Measurements from ENCODE around the gene SLC16A12.

Gene SLC16A12

GRCh38 chr10:89414146-89414878, 121.1 kb downstream of the SLC16A12 start, which contains the start of gene IFIT5 (continued):
- TF ChIP-seq YY1 (tag by site-specific recombination; IDR thresholded peaks at IDR 0.05), result 0 out of 2 replicates have a peak, but pooled peaks have one; percentile 38
- TF ChIP-seq ZNF302 (tag by site-specific recombination; IDR thresholded peaks at IDR 0.05; ENCODE audit: low read depth), result no peak
- TF ChIP-seq ZNF501 (tag by site-specific recombination; IDR thresholded peaks at IDR 0.05), result no peak
- peak; percentile 80 for TF ChIP-seq ZNF335 (tag by site-specific recombination; conservative IDR thresholded peaks at IDR 0.05)
- TF ChIP-seq ZBTB6 (tag by site-specific recombination; IDR thresholded peaks at IDR 0.05), result 0 out of 2 replicates have a peak, but pooled peaks have one; percentile 8

- peaks cover 3 to 15% of the 10 kb centered on the region in 2 experiments for H3K36me3 ChIP-seq (ENCODE audit: control insufficient read depth in 2 of 2, insufficient read depth in 1 of 2, low read length in 2 of 2)
- no peak for TF ChIP-seq ZEB2 (tag by site-specific recombination; IDR thresholded peaks at IDR 0.05)
- no peak for TF ChIP-seq ZSCAN18 (tag by site-specific recombination; IDR thresholded peaks at IDR 0.05)
- no peak for TF ChIP-seq SETDB1 (IDR thresholded peaks at IDR 0.05; ENCODE audit: insufficient read length, low read length)
- TF ChIP-seq PBX3 (CRISPR knock-in tag; IDR thresholded peaks at IDR 0.05), result no peak
- TF ChIP-seq ZBTB49 (tag by site-specific recombination; IDR thresholded peaks at IDR 0.05; ENCODE audit: low read depth), result no peak
- no peak for TF ChIP-seq ZNF555 (tag by site-specific recombination; conservative IDR thresholded peaks at IDR 0.05)
- no peak for TF ChIP-seq SALL2 (tag by site-specific recombination; IDR thresholded peaks at IDR 0.05; ENCODE audit: borderline replicate concordance)
- TF ChIP-seq ZNF18 (tag by site-specific recombination; IDR thresholded peaks at IDR 0.05), result no peak
- TF ChIP-seq ZFP37 (tag by site-specific recombination; IDR thresholded peaks at IDR 0.05), result no peak
- no peak for TF ChIP-seq ZBTB20 (tag by site-specific recombination; IDR thresholded peaks at IDR 0.05)
- H3K4me1 ChIP-seq (ENCODE audit: control insufficient read depth, insufficient read depth, low read length), result peaks cover 3% of the 10 kb centered on the region; the same call in 1 of the 2 replicates
- no peaks in the 10 kb centered on the region for H3K9me3 ChIP-seq (ENCODE audit: control insufficient read depth, insufficient read depth, low read depth, low read length)
- CTCF ChIA-PET, result interaction anchor here (0.6 to 1.3 kb wide), 4 partner anchors 20 to 161 kb away, joined by 3 to 4 read pairs (median 4); partner anchors contain the start of gene IFIT1
- H3K4me3 ChIP-seq (ENCODE audit: low read depth, low read length), result no peak overlapping the region
- POLR2A ChIA-PET, result no interaction called here
- no peak overlapping the region for H3K27ac ChIP-seq (ENCODE audit: extremely low read depth, low read depth, low read length)
Measured at GRCh38 chr10:89413398-89413912, 121.9 kb downstream of the SLC16A12 start.
